NCI-H146 treated with DMSO at 0.1 percent for 48 hours (cell line): Measurements from ENCODE around the gene ZDHHC8.

Source experiments
- DNase-seq: peaks from one replicate; lab custom pipeline; 2025; ENCODE audit not compliant: unreplicated experiment; lab: John Stamatoyannopoulos, UW

ZDHHC8 gene, protein sequence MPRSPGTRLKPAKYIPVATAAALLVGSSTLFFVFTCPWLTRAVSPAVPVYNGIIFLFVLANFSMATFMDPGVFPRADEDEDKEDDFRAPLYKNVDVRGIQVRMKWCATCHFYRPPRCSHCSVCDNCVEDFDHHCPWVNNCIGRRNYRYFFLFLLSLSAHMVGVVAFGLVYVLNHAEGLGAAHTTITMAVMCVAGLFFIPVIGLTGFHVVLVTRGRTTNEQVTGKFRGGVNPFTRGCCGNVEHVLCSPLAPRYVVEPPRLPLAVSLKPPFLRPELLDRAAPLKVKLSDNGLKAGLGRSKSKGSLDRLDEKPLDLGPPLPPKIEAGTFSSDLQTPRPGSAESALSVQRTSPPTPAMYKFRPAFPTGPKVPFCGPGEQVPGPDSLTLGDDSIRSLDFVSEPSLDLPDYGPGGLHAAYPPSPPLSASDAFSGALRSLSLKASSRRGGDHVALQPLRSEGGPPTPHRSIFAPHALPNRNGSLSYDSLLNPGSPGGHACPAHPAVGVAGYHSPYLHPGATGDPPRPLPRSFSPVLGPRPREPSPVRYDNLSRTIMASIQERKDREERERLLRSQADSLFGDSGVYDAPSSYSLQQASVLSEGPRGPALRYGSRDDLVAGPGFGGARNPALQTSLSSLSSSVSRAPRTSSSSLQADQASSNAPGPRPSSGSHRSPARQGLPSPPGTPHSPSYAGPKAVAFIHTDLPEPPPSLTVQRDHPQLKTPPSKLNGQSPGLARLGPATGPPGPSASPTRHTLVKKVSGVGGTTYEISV

DNA sequence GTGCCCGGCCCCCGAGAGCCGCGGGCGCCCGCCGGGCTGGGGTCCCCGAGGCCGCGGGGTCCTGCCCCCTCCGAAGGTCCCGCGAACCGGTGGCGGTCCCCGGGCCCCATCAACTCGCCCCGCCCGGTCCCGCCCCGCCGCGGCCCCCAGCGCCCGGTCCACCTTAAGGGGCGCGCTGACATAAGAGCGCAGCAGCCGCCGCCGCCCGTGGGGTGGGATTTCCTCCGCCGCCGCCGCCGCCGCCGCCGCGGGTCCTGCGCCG, at the start of gene ZDHHC8:
ZDHHC8 (plus strand) TSS at position 208 of the 262 bp plus-strand sequence. CDS start 144 bp downstream, outside the sequence.
- DNase-seq: no peak

DNA sequence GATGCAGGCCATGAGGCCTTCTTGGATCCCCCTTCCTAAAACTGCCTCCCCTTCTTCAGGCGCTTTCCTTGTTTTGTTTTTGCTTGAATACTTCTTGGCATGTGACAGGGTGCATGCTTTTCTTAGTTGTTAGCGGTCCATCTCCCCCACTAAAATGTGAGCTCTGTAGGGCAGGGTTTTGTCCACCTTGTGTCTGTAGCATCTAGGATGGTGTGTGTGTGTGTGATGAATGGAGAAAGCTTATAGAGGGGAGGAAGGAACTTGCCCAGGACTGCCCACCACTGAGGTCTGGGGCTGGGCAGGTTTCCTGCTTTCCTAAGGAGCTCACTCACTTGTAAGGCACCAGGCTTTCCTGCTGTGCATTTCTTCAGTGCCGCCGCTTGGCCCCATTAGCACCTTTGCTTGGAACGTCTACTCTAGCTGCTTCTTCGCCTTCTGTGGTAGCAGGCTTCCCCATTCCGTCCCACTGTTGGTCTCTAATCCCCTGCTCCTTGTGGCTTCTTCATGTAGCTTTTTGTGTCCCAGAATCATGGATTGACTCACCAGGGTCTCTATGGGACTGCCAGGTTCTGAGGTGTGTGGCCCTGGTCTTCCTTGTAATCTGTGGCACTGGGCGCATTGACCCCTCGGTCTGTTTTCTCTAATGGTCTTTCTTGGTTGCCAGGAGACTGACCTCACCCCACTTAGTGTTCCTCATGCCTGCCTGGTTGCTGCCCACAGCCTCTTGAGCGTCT, 48.3 kb upstream of the ZDHHC8 start:
- no peak for DNase-seq

DNA sequence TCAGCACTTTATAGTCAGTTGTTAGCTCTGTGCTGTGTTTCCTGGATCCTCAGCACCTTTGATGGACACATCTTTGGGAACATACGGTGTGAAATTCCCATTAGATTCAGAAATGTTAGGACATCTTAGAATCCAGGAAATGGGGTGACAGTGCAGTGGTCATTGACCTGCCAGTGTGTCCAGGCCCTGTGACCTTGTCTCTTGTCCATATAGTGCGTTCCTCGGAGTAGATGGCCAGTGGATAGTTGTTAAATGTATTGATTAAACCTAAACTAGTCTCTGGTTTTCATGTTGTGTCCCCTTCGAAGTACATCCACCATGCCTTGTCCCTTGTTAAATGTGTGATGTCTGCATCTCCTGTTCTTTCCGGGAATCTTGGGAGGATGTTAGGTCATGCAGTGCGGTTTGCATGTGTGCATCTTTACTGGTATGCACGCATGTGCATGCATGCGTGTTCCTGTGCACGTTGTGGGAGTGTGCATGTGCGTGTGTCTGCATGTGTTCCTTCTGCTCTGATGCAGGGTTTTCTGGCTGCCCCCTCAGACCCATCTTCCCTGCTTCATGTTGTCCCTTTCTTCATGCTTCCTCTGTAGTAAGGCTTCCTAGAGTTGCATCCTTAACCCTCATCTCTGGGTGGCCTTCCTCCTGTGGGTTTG, 47.6 kb upstream of the ZDHHC8 start:
- no peak for DNase-seq

DNA sequence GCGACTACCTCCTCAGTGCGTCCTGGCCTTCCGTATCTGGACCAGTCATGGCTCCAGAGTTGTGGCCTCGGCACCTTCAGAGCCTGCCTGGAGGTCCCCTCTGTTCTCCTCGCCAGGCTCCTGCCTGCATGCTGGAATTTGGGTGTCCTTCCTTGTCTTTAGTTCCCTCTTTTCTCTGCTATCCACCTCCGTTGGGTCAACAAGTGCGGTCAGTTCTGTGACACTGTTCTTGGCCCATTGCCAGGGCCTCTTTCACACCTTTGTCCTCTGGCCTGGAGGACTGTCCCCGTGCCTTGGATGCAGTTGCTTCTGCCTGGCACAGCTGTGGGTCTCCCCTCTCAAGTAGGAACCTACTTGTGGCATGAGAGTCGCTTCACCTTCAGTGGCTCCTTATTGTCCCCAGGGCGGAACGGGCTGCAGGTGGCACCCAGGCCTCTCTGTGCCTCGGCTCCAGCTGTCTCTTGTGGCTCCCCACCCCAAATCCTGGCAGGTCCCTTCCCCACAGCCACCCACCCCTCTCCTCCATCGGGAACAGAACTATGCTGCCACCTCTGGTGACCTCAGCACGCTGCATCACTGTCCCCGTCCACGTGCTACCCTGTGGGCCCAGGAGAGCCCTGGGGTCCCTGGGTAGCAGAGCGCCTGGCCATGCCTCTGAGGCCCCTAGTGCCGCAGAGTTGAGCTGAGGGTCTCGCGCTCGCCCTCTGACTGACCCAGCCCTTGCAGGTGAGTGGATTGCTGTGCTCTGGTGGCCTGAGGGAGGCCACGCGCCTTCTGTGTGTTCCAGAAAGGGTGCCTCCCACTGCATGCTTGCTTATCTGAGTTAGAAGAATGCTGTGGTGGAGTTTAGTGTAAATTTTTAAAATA, 46.8 kb upstream of the ZDHHC8 start:
- no peak for DNase-seq

DNA sequence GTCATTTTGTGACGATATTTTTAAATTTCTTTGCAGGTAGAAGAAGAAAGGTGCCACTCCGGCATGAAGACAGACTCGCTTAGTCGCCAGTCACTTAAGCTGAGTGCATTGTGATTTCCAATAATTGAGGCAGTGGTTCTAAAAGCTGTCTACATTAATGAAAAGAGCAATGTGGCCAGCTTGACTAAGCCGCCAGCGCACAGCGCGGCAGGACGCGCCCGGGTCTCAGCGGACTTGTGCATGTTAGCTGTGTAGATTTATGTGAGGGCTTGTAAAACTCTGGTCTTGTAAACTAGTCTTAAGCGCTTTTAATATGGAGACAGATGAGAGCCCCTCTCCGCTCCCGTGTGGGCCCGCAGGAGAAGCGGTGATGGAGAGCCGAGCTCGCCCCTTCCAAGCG, 46.0 kb upstream of the ZDHHC8 start:
- no peak for DNase-seq

DNA sequence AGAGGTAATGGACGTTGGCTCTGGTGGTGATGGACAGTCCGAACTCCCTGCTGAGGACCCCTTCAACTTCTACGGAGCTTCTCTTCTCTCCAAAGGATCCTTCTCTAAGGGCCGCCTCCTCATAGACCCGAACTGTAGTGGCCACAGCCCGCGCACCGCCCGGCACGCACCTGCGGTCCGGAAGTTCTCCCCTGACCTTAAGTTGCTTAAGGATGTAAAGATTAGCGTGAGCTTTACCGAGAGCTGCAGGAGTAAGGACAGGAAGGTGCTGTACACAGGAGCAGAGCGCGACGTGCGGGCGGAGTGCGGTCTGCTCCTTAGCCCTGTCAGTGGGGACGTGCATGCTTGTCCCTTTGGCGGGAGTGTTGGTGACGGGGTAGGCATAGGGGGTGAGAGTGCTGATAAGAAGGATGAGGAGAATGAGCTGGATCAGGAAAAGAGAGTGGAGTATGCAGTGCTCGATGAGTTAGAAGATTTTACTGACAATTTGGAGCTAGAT, 45.5 kb upstream of the ZDHHC8 start:
- DNase-seq: no peak

DNA sequence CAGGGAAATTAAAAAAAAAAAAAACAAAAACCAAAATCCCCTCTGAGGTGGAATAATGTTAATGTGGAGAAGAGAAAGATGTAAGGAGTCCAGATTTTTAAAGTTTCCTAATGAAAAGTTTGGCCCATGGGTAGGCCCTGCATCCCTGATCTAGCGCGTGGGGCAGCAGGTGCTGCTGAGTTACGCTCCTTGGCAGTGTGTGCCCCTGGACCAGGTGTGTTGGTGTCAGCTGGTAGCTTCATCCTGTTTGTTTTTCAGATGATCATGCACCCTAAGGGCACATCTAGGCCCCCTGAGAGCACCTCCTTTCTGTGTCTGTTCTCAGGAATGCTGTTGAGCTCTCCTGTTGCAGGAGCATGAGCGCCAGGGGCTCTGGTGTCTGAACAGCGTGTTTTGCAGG, 44.8 kb upstream of the ZDHHC8 start:
- no peak for DNase-seq

DNA sequence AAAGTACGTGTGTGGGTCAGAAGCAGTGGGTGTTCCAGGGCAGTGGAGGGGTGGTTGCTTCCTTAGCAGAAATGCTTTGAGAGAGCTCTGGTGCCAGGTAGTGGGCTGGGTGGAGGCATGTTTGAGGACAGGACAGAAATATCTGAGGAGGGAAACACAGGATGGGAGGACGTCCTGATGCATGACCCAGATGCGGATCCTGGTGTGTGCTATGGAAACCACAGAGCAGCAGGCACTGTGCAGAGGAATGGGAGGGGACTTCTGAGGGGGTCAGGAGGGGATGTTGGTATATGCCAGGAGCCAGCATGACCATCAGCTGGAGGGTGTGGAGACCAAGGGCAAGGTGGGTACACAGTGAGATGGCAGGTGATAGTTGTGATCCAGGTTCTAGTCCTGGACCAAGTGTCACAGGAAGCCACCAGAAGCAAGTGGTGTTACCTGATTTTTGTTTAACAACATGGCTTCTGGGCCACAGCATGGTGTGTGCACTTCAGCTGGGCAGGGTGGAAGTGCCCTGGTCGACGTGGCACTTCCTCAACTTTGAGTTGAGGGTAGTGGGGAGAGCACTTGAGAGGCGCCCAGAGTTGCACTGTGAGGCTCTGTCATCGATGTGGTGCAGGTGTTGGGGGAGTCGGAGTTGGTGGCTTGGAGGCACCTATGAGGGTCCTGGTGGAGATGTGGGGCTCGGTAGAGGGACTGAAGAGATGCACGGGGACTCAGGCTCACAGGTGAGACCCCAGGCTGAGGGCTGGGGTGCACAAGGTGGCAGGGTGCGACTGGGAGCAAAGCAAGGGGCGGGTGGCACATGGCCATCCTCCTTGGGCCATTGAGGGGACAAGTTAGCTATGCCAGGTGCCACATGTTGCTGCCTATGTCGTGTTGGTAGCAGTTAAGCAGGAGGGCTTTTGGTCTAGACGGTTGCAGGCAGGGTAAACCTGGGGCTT, 44.0 kb upstream of the ZDHHC8 start:
- DNase-seq: no peak

DNA sequence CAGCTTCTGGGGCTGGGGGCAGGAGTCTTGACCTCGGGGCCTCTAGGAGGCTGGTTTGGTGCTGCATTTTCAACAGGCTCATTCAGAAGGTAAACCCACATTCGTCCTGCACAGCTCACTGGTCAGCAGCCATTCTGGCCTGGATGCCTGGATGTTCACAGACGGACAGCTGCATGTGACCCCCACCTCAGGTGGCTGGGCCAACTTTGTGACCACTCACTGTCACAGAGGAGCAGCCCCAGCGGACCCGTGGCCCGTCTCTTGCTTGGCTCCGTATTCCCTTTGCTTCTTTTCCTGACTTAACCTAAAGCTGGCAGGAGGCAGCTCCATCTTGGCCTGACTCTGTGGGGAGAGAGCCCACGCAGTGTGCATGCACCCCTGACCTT, 43.3 kb upstream of the ZDHHC8 start:
- no peak for DNase-seq

DNA sequence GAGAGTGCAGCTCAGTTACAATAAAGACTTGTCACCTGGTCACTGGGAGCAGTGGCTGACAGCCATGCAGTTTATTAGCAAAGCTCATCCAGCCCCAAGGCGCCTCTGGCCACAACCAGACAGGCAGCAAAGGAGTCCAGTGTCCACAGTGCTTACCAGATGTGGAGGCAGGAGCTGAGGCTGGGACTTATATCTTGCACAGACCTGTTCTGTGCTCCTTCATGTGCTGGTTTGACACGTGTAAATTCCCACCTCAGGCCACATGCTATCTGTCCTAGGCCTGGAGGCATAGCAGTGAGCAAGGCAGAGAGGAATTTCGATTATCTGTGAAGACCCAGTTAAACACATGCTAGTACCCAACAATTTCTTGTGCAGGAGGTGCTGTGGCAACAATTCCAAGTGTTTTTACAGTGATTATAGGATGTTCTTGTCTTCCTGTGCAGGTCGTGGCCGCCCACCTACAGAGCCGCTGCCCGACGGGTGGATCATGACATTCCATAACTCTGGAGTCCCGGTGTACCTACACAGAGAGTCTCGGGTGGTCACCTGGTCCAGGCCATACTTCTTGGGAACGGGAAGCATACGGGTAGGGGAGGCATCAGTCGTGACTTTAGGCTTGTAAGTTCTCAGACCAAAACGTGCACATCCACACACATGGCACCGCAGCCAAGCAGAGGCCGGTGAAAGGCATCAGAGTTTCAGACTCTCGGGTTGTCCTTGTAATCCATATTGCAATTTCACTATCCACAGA, 42.2 kb upstream of the ZDHHC8 start:
- DNase-seq: no peak

DNA sequence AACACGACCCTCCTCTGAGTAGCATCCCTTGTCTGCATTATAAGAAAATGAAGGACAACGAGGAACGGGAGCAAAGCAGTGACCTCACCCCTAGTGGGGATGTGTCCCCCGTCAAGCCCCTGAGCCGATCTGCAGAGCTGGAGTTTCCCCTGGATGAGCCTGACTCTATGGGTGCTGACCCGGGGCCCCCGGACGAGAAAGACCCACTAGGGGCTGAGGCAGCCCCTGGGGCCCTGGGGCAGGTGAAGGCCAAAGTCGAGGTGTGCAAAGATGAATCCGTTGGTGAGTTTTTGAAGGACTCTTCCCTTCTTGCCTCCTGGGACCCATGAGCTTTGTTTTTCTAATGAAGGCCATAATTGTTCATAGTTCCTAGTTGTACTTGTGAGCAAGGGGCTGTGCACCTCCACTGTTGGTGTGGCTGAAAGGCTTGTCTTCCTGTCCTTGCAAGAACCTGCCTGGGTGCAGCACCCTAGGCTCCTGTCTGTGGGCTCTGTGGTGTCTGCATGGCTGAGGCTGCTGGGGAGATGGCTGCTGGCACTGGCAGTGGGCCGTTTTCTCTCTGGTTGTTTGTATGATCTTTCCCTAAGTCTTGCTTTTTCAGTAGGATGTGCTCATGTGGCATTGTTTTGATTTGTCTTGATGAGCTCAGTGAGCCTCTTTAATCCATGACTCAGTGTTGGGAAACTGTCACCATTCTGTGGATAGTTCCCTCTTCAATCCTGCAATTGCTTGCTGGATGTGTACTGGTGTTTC, 41.5 kb upstream of the ZDHHC8 start:
- DNase-seq: no peak

DNA sequence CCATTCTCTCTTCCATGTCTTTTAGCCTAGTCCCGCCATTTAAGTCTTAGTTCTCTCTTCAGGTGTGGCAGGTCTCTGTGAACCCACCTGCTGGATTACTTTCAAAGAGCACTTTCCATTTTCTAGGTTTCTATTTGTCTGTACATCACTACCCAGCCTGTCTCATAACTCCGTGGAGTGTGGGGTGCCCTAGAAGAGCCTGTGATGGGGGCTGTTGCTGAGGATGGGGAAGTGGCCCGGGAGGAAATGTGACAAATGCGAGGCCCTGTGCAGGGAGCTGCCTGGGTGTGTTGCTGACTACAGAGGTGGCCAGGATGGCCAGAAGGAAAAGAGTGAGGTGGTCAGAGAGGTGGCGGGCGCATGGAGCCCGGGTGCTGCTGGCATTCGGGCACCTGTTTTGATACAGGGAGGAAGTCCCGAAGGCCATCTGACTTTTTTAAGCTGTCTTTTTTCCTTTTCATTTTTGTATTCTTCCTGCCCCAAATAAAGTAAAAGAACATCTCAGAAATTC, 40.8 kb upstream of the ZDHHC8 start:
- DNase-seq: no peak

DNA sequence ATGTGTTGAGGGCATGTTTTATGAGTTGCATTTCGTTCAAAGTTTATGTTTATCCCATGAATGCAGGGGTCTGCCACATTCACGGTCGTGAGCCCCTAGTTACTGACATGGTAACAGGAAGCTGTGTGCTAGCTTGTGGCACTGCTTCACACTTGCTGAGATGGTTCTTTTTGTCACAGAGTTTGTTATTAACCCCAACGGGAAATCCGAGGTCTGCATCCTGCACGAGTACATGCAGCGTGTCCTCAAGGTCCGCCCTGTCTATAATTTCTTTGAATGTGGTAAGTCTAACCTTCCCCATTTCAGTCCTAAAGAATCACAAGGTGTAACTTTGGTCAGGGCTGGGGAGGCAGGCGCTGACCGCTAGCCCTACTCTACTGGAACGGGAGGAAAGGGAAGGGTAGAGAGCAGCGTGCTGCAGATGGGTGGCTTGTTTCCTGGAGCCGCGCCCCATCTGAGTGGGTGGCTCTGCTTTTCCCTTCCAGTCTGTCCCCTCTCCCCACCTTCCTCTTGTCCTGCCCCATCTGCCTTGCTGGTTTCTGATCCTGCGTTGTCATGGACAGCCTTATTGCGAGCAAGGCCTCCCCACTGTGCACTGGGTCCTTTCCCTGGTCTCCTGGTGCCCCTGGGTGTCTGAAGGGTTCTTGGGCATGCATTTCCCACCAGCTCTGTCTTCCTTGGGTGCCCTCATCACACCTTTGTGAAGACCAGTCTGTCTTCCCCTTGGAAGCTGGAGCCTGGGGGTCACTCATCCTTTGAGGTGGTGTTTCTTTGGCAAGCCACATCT, 39.7 kb upstream of the ZDHHC8 start:
- no peak for DNase-seq

DNA sequence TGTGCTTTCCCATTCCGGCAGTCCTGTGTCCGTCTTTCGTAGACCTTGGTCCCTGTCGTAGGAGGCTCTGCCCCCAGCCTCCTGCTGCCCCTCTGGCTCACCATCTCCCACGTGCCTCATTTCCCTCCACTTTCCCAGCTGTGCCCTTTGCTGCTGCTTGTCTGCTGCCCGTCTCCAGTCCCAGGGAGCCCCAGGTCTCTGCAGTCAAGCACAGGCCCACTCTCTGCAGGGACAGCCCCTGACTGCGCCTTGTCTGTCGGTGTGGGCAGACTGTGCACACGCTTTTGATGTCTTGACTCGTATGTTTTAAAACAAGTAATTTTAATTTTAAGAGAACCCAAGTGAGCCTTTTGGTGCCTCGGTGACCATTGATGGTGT, 39.1 kb upstream of the ZDHHC8 start:
- DNase-seq: no peak

DNA sequence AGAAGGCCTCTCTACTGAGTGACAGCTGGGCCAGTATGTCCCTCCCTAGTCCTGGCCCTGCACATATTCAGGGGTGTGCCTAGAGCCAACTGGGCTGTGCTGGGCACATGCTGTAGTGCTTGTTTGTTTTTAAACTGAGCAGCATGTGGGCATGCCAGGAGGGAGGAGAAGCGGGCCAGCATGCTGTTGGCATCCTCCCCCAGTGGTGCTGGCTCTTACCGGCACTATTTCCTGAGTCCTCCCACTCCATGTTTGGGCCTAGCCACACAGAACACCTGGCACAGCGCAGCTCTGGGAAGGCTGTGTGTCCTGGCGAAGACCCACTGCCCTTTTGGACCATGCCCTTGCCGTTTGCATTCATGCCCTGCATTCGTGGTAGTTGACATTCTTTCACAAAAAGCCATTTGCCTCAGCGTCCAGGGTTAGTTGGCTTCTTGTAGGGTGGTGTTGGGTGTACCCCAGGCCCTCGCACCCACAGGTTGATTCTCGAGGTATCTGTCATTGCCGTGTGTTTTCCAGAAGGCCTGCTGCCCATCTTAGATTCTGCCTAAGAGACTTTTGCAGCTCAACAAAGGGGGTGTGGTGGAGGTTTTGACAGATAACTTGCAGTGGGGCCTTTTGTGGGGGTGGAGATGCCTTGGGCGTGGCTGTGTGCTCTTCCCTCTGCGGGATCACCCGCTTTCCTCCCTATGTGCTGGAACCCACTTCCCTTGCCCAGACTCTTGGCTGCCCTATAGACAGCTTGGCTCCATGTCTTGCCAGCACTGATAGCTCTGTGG, 38.0 kb upstream of the ZDHHC8 start:
- DNase-seq: no peak

DNA sequence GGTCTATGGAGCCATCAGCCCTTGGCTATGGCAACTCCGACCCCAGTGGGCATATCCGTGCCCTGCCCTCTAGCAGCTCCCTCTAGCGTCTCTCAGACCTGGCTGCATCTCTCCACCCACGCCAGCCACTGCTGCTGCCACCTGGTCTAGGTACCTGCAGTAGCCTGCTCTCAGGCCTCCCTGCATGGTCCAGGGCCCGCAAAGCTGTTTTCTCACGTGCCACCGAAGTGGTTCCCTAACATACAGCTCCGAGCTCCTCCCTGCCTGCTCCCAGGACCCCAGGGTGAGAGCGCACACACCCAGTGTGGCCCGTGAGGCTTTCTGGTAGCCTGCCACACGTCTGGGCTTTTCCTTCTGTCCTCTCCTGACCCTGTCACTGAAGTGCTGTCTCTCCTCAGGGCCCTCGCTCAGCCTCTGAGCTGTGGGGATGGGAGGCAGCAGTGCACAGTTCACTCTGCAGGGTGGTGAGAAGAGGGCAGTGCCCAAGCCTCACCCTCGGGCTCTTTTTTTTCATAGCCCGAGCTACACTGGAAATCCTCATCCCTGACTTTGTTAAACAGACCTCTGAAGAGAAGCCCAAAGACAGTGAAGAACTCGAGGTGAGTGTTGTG, 37.3 kb upstream of the ZDHHC8 start:
- no peak for DNase-seq
